Nephron progenitor cell (in vitro differentiated cells): ENCODE data around the gene ABR.
A peak's percentile ranks its signal among the peaks of the same experiment; 100 is the strongest.

ENCODE experiments used
- DNase-seq: peaks from one replicate; pipeline ENCODE4 v3.0.0; 2021
- H3K27ac Mint-ChIP-seq: 2 replicates; pipeline ENCODE4 v1.8.0; 2021; ENCODE audit warnings: mild to moderate bottlenecking, moderate library complexity, mixed read lengths
- H3K27me3 Mint-ChIP-seq: 2 replicates; pipeline ENCODE4 v1.8.0; 2021; ENCODE audit warnings: mild to moderate bottlenecking, low read depth, mixed read lengths; ENCODE audit not compliant: poor library complexity
- H3K36me3 Mint-ChIP-seq: 2 replicates; pipeline ENCODE4 v1.8.0; 2021; ENCODE audit warnings: low read depth, mixed read lengths
- H3K4me1 Mint-ChIP-seq: 2 replicates; pipeline ENCODE4 v1.8.0; 2021; ENCODE audit warnings: mixed read lengths
- H3K4me3 Mint-ChIP-seq: 2 replicates; pipeline ENCODE4 v1.8.0; 2021; ENCODE audit warnings: mild to moderate bottlenecking, moderate library complexity, mixed read lengths
- H3K9me3 Mint-ChIP-seq: 2 replicates; pipeline ENCODE4 v1.8.0; 2021; ENCODE audit warnings: mild to moderate bottlenecking, moderate library complexity, mixed read lengths
- TF ChIP-seq, protein P1 (sequence below): fragments of 200-600 bp; sonication (generic); IDR thresholded peaks from 2 replicates; pipeline ENCODE4 v1.5.0; 2021; ENCODE audit warnings: antibody characterized with exemption

The ABR gene

DNA sequence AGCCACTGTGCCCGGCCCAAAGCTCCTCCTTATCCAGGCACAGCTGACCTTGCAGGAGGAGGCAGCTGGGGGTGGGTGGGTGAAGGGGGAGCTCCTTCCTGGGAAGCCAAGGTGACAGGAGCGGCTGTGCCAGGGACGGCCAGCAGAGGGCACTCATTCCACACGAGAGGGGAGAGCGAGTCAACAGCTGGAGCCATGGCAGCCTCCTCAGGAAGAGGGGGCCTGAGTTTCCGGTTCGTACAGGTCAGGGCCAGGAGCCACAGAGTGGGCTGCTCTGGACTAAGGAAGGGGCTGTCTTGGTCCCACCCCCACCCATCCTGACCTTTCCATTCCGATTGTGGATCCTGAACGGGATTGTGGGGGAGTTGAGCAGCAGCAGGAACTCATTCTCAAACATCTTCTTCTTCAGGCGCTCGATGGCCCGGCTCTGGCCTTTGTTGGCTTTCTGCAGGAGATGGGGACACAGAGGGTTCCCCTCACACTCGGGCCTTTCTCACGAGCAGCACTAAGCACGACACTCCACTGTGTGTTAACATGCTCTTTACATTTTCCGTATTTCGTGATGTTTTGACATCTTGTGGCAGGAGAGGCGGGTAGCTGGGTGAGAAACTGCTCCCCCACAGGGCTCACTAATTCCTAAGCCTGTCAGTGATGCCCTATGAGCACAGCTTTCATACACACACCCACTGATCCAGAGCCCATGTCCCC lies 121.2 kb downstream of the ABR start:
- Mint-ChIP-seq H3K36me3 (peaks cover 59% of the 10 kb centered on the region), H3K27ac (peak overlapping the region; percentile 61), H3K27me3 (no peaks in the 10 kb centered on the region), H3K9me3 (no peaks in the 10 kb centered on the region), H3K4me1 (peaks cover 13% of the 10 kb centered on the region), H3K4me3 (no peak overlapping the region)
- TF ChIP-seq, protein P1, sequence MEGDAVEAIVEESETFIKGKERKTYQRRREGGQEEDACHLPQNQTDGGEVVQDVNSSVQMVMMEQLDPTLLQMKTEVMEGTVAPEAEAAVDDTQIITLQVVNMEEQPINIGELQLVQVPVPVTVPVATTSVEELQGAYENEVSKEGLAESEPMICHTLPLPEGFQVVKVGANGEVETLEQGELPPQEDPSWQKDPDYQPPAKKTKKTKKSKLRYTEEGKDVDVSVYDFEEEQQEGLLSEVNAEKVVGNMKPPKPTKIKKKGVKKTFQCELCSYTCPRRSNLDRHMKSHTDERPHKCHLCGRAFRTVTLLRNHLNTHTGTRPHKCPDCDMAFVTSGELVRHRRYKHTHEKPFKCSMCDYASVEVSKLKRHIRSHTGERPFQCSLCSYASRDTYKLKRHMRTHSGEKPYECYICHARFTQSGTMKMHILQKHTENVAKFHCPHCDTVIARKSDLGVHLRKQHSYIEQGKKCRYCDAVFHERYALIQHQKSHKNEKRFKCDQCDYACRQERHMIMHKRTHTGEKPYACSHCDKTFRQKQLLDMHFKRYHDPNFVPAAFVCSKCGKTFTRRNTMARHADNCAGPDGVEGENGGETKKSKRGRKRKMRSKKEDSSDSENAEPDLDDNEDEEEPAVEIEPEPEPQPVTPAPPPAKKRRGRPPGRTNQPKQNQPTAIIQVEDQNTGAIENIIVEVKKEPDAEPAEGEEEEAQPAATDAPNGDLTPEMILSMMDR: peak; percentile 24
- DNase-seq: no peak

DNA sequence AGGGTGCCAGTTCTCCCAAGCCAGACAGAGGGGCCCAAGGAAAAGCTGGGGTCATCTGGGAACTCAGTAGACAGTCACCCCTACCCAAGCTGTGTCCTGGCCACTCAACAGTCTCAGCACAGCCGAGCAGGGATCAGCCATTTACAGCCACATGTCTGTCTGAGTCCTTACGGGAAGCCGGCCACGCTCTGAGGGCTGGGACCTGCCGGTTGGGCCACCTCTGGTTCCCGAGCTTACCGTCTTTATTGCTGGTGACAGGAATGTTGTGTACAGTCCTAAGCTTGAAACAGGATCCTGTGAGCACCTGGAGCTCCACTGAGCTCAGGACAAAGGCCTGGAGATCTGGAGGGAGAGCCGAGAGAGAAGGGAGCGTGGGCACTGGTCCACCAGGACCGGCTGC lies 123.0 kb downstream of the ABR start:
- Mint-ChIP-seq H3K27me3 (no peaks in the 10 kb centered on the region), H3K9me3 (no peaks in the 10 kb centered on the region), H3K36me3 (peaks cover 56% of the 10 kb centered on the region), H3K4me3 (no peak overlapping the region), H3K4me1 (peaks cover 13% of the 10 kb centered on the region), H3K27ac (peak overlapping the region; percentile 98)
- TF ChIP-seq, protein P1: no peak
- DNase-seq: no peak

DNA sequence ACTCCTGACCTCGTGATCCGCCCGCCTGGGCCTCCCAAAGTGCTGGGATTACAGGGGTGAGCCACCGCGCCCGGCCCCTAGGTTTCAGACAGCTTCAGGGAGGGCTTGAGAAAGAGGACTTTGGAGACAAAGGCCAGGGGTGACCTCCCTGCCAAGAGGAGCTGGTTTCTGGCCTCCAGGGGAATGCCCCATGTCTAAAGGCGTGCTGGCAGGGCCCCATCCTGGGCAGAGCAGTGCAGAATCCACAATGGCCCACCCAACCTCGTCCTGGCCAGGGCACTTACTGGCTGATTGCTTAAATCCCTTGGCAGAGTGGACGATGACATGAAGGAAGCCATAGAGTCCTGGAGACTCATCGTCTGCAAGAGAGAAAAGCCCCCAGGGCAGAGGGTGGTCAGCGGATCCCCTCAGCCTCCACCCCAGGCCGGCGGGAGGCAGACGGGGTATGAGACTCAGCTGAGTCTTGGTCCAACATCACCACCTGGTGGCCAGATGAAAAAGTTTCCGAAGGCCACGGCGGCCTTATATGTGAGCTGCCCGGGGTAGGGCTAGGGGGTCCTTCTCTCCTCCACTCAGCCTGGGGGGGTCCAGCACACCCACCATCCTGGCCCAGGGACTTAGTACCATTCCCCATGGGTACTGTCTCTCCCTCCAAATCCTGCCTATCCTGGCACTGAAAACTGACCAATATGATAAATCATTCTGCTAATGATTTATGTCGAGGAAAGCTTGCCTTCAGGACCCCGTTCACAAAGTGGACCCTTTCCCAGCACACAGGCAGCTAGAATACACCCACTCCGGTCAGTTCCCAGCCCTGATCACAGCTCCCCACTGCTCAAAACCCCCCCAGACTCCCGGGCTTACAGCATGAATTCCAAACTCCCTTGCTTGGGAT lies 123.8 kb downstream of the ABR start:
- Mint-ChIP-seq H3K27me3 (no peaks in the 10 kb centered on the region), H3K9me3 (no peaks in the 10 kb centered on the region), H3K4me1 (peaks cover 13% of the 10 kb centered on the region), H3K27ac (peak overlapping the region; percentile 98), H3K4me3 (no peak overlapping the region), H3K36me3 (peaks cover 51% of the 10 kb centered on the region)
- peak; percentile 78 for DNase-seq
- TF ChIP-seq, protein P1: peak; percentile 75

DNA sequence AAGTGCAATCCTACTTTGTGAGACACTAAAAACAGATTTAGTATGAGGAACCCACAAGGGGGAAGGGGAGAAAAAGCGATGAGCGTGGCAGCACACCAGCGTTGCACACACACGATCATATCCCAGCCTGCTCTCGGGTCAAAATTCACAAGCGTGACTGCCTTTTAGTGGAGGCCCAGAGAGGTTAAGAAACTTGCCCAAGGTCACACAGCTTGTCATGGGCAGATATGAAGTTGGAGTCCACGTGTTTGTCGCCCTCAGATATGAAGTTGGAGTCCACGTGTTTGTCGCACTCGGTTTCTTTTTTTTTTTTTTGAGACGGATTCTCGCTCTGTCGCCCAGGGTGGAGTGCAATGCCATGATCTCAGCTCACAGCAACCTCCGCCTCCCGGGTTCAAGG lies 124.5 kb downstream of the ABR start:
- no peak overlapping the region for H3K27ac Mint-ChIP-seq
- no peaks in the 10 kb centered on the region for H3K9me3 Mint-ChIP-seq
- H3K36me3 Mint-ChIP-seq: peaks cover 44% of the 10 kb centered on the region
- no peaks in the 10 kb centered on the region for H3K27me3 Mint-ChIP-seq
- DNase-seq: no peak
- H3K4me1 Mint-ChIP-seq: peaks cover 13% of the 10 kb centered on the region
- no peak overlapping the region for H3K4me3 Mint-ChIP-seq
- TF ChIP-seq, protein P1: no peak

DNA sequence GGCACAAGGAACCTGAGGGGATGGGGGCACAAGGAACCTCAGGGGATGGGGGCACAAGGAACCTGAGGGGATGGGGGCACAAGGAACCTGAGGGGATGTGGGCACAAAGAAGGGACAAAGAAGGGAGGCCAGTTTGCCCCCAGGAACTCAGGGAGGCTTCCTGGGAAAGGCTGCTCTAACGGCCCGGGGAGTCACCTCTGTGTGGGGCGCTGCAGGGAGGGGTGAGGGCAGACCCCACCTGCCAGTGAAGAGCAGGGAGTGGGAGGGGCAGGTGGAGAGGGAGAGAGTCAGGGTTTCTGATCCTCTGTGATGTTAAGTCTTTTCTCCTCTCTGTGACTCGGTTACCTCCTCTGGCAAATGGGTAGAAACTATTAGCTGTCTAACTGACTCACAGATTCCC lies 125.1 kb downstream of the ABR start:
- H3K9me3 Mint-ChIP-seq: no peaks in the 10 kb centered on the region

More for the DNA sequence above, 125.1 kb downstream of the ABR start:
- Mint-ChIP-seq H3K36me3 (peaks cover 44% of the 10 kb centered on the region), H3K27me3 (no peaks in the 10 kb centered on the region), H3K4me1 (peaks cover 13% of the 10 kb centered on the region), H3K4me3 (no peak overlapping the region), H3K27ac (no peak overlapping the region)
- no peak for DNase-seq
- TF ChIP-seq, protein P1: no peak
